Midbrain (tissue), 1 donor: Measurements from ENCODE around the gene SLC1A1.
"Not testable (repeated sequence)": the region's sequence is repeated elsewhere in the genome, so short reads cannot be mapped to it uniquely, and the experiment has no call there.

Experiments
- DNase-seq: peaks from one replicate; lab custom pipeline; 2025; lab: John Stamatoyannopoulos, UW

Gene SLC1A1

GRCh38 chr9:4506490-4506889 lies 16.2 kb downstream of the SLC1A1 start:
- no peak for DNase-seq

GRCh38 chr9:4507306-4508130 lies 17.2 kb downstream of the SLC1A1 start:
- DNase-seq, result no peak

GRCh38 chr9:4508246-4508906 lies 18.1 kb downstream of the SLC1A1 start:
- no peak for DNase-seq

GRCh38 chr9:4508907-4509589 lies 18.8 kb downstream of the SLC1A1 start:
- no peak for DNase-seq

- no peak for DNase-seq
Observed at GRCh38 chr9:4509590-4509984, 19.3 kb downstream of the SLC1A1 start.

- no peak for DNase-seq
Observed at GRCh38 chr9:4510546-4511322, 20.5 kb downstream of the SLC1A1 start.

- DNase-seq, result no peak
Observed at GRCh38 chr9:4514252-4515128, 24.2 kb downstream of the SLC1A1 start.

- no peak for DNase-seq
Observed at GRCh38 chr9:4515958-4516375, 25.7 kb downstream of the SLC1A1 start.

- DNase-seq, result no peak
Observed at GRCh38 chr9:4517274-4517673, 27.0 kb downstream of the SLC1A1 start.

GRCh38 chr9:4519604-4520003 lies 29.3 kb downstream of the SLC1A1 start:
- no peak for DNase-seq

- DNase-seq, result no peak
Observed at GRCh38 chr9:4520055-4520454, 29.8 kb downstream of the SLC1A1 start.

- no peak for DNase-seq
Observed at GRCh38 chr9:4530375-4530774, 40.1 kb downstream of the SLC1A1 start.

- not testable (repeated sequence) for DNase-seq
Observed at GRCh38 chr9:4530831-4531230, 40.6 kb downstream of the SLC1A1 start.

GRCh38 chr9:4531355-4531754 lies 41.1 kb downstream of the SLC1A1 start:
- not testable (repeated sequence) for DNase-seq

GRCh38 chr9:4533881-4534280 lies 43.6 kb downstream of the SLC1A1 start:
- not testable (repeated sequence) for DNase-seq

GRCh38 chr9:4536196-4536595 lies 45.9 kb downstream of the SLC1A1 start:
- not testable (repeated sequence) for DNase-seq

GRCh38 chr9:4537581-4537980 lies 47.3 kb downstream of the SLC1A1 start:
- DNase-seq, result no peak

- DNase-seq, result no peak
Observed at GRCh38 chr9:4538107-4538506, 47.8 kb downstream of the SLC1A1 start.

GRCh38 chr9:4538621-4539020 lies 48.4 kb downstream of the SLC1A1 start:
- no peak for DNase-seq

- no peak for DNase-seq
Observed at GRCh38 chr9:4540425-4540824, 50.2 kb downstream of the SLC1A1 start.

- no peak for DNase-seq
Observed at GRCh38 chr9:4541281-4541680, 51.0 kb downstream of the SLC1A1 start.
